DOHH2 (cell line): ENCODE measurements around the gene CCDC83.

Experiments used
- EZH2phosphoT487 ChIP-seq: fragments of 200-600 bp; sonication (generic); IDR thresholded peaks from 2 replicates; pipeline ENCODE4 v1.6.1; 2017; ENCODE audit warnings: borderline replicate concordance, mild to moderate bottlenecking, antibody characterized with exemption, low read length, moderate library complexity, mixed read lengths
- TF ChIP-seq, protein P1 (sequence below): fragments of 200-600 bp; sonication (generic); IDR thresholded peaks from one replicate; pipeline ENCODE4 v1.5.1; 2014; ENCODE audit warnings: antibody characterized with exemption, mild to moderate bottlenecking, low read depth, low read length; ENCODE audit not compliant: poor library complexity, severe bottlenecking

DNA sequence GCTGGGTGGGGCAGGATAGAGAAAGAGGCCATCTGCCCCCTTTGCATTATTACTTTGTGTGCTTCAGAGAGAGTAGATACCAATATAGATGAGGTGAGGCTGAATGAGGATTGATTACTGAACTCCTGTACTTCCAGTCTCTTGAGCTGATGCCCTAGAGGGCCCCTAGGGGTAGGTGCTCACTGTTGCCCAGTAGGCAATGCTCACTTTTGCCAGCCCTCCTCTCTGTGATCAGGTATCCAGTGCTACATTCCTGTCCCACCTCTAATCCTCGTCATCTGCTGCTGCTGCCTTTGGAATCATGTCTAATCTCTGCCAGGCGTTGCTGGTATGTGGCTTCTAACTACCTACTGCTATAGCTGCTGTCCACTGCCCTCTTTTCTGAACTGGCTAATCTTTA, 57.2 kb downstream of the CCDC83 start:
- TF ChIP-seq, protein P1, sequence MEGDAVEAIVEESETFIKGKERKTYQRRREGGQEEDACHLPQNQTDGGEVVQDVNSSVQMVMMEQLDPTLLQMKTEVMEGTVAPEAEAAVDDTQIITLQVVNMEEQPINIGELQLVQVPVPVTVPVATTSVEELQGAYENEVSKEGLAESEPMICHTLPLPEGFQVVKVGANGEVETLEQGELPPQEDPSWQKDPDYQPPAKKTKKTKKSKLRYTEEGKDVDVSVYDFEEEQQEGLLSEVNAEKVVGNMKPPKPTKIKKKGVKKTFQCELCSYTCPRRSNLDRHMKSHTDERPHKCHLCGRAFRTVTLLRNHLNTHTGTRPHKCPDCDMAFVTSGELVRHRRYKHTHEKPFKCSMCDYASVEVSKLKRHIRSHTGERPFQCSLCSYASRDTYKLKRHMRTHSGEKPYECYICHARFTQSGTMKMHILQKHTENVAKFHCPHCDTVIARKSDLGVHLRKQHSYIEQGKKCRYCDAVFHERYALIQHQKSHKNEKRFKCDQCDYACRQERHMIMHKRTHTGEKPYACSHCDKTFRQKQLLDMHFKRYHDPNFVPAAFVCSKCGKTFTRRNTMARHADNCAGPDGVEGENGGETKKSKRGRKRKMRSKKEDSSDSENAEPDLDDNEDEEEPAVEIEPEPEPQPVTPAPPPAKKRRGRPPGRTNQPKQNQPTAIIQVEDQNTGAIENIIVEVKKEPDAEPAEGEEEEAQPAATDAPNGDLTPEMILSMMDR, result no peak
- no peak for TF ChIP-seq EZH2phosphoT487
